HEK293T (cell line): ENCODE measurements around the gene ANKRD29.

Source experiments
- FOXA1 ChIP-seq: fragments of 450-650 bp; IDR thresholded peaks from 2 replicates; pipeline ENCODE4 v1.6.1; 2016; ENCODE audit warnings: mild to moderate bottlenecking
- HDGF ChIP-seq: fragments of 450-650 bp; IDR thresholded peaks from 2 replicates; pipeline ENCODE4 v1.6.1; 2017; ENCODE audit warnings: antibody characterized with exemption, borderline replicate concordance

GRCh38 chr18:23701544-23702064 is 38.9 kb upstream of the ANKRD29 start:
- TF ChIP-seq HDGF, result no peak
- TF ChIP-seq FOXA1, result no peak
